Natural killer cell (primary cell): Measurements from ENCODE around the gene SLC7A14. TPM values are rescaled to one million over a fixed set of nuclear protein-coding genes. Genes with fewer than 3 reads are reported as not detected.

ENCODE experiments used
- ATAC-seq, 3 donors: fragments of 150-1000 bp in 2 of 3; fragments of 200-7000 bp in 1 of 3; cut with Tn5 transposase; 1 replicate in 1 of 3; 2 replicates in 2 of 3; pipeline ENCODE4 v1.10.0; 2021; ENCODE audit warnings: mild to moderate bottlenecking in 2 of 3, moderate library complexity in 2 of 3
- DNase-seq, 2 donors: peaks; one replicate each; pipeline versions ENCODE4 v3.0.0 to v3.0.0-alpha.2; 2013 to 2021; ENCODE audit warnings: mixed read lengths in 1 of 2
- H3K27ac ChIP-seq: one replicate; pipeline ENCODE4 v1.5.1; 2013; ENCODE audit warnings: mild to moderate bottlenecking, low read length
- H3K27me3 ChIP-seq: one replicate; pipeline ENCODE4 v1.6.1; 2013; ENCODE audit warnings: low read length; ENCODE audit not compliant: control insufficient read depth, insufficient read depth
- H3K36me3 ChIP-seq: one replicate; pipeline ENCODE4 v1.6.1; 2013; ENCODE audit warnings: low read length; ENCODE audit not compliant: control insufficient read depth, insufficient read depth
- H3K4me1 ChIP-seq: one replicate; pipeline ENCODE4 v1.6.1; 2013; ENCODE audit warnings: low read length; ENCODE audit not compliant: control insufficient read depth, insufficient read depth
- H3K4me3 ChIP-seq: one replicate; pipeline ENCODE4 v1.5.1; 2013; ENCODE audit warnings: low read length
- H3K9me3 ChIP-seq: one replicate; pipeline ENCODE4 v1.6.1; 2013; ENCODE audit warnings: low read length; ENCODE audit not compliant: control insufficient read depth, insufficient read depth
- H3K27ac Mint-ChIP-seq, 2 donors: one replicate each; pipeline ENCODE4 v1.8.0; 2022; ENCODE audit warnings: mild to moderate bottlenecking in 2 of 2, mixed read lengths in 2 of 2, moderate library complexity in 1 of 2
- H3K27me3 Mint-ChIP-seq, 2 donors: one replicate each; pipeline ENCODE4 v1.8.0; 2022; ENCODE audit warnings: low read depth in 2 of 2, mixed read lengths in 2 of 2
- H3K36me3 Mint-ChIP-seq: one replicate; pipeline ENCODE4 v1.8.0; 2022; ENCODE audit warnings: mixed read lengths
- H3K4me1 Mint-ChIP-seq, 2 donors: one replicate each; pipeline ENCODE4 v1.8.0; 2022; ENCODE audit warnings: mixed read lengths in 2 of 2
- H3K4me3 Mint-ChIP-seq: one replicate; pipeline ENCODE4 v1.8.0; 2022; ENCODE audit warnings: mild to moderate bottlenecking, moderate library complexity, mixed read lengths
- H3K9me3 Mint-ChIP-seq, 2 donors: one replicate each; pipeline ENCODE4 v1.8.0; 2022; ENCODE audit warnings: mixed read lengths in 2 of 2
- CTCF ChIP-seq: fragments of 200-600 bp; IDR thresholded peaks from one replicate; pipeline ENCODE4 v1.8.0; 2022; ENCODE audit warnings: antibody characterized with exemption
- WGBS: methylation state at CpG from one replicate; pipeline ENCODE4 v1.1.7; 2013; ENCODE audit warnings: missing lambda C conversion rate; ENCODE audit not compliant: insufficient coverage; 5-methylcytosine and 5-hydroxymethylcytosine counted together
- intact Hi-C: fragments of 100-400 bp; cut with micrococcal nuclease; formaldehyde crosslinking; loops from one replicate; pipeline ENCODE4 v1.14.2; 2022
- total RNA-seq, 4 donors: library from RNA; stranded (reverse); fragments of 120-200 nt in 1 of 4; gene quantifications; one replicate each; pipeline versions ENCODE4 v1.2.3 to v1.2.4, GENCODE V29; 2013 to 2022

The SLC7A14 gene
- total RNA-seq, 3 donors from 2014 or later (not counting 1 experiment from before 2014, with no cell fraction given) = not detected

- TF ChIP-seq CTCF = no peak
- Mint-ChIP-seq H3K27ac (no peak overlapping the region), H3K4me3 (no peak overlapping the region), H3K27me3 (peaks cover 13 to 15% of the 10 kb centered on the region in 2 donors), H3K36me3 (no peaks in the 10 kb centered on the region), H3K9me3 (peaks cover 0 to 2% of the 10 kb centered on the region in 2 donors), H3K4me1 (no peaks in the 10 kb centered on the region)
- Histone ChIP-seq H3K4me1 (no peaks in the 10 kb centered on the region), H3K27me3 (no peaks in the 10 kb centered on the region), H3K9me3 (no peaks in the 10 kb centered on the region), H3K36me3 (no peaks in the 10 kb centered on the region), H3K4me3 (no peak overlapping the region), H3K27ac (no peak overlapping the region)
- no peak for ATAC-seq
- no peak for DNase-seq
- 52% methylated on average over 5 of the region's 5 CpGs for WGBS
- intact Hi-C loops = no loop called here
Observed at GRCh38 chr3:170622369-170623159, 36.7 kb upstream of the SLC7A14 start.

DNA sequence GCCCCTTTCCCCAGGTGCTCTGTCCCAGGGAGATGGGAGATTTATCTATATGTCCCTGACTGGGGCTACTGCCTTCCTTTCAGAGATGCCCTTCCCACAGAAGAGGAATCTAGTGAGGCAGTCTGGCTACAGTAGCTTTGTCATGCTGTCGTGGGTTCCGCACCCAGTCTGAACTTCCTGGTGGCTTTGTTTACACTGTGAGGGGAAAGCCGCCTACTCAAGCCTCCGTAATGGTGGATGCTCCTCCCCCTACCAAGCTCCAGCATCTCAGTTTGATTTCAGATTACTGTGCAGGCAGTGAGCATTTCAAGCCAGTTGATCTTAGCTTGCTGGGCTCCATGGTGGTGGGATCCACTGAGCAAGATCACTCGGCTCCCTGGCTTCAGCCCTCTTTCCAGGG lies 35.4 kb upstream of the SLC7A14 start:
- DNase-seq (no peak), ATAC-seq (no peak)
- H3K27ac ChIP-seq = no peak overlapping the region
- no peaks in the 10 kb centered on the region for H3K36me3 Mint-ChIP-seq
- H3K9me3 ChIP-seq = no peaks in the 10 kb centered on the region
- H3K4me1 ChIP-seq = no peaks in the 10 kb centered on the region
- H3K36me3 ChIP-seq = no peaks in the 10 kb centered on the region
- H3K27me3 Mint-ChIP-seq = peaks cover 13 to 15% of the 10 kb centered on the region in 2 donors
- TF ChIP-seq CTCF = no peak
- 79% methylated on average over 5 of the region's 5 CpGs for WGBS
- intact Hi-C loops = no loop called here
- H3K4me3 Mint-ChIP-seq = no peak overlapping the region
- H3K4me3 ChIP-seq = no peak overlapping the region
- no peak overlapping the region for H3K27ac Mint-ChIP-seq
- no peaks in the 10 kb centered on the region for H3K27me3 ChIP-seq
- H3K4me1 Mint-ChIP-seq = no peaks in the 10 kb centered on the region
- peaks cover 0 to 2% of the 10 kb centered on the region in 2 donors for H3K9me3 Mint-ChIP-seq

GRCh38 chr3:170614214-170614966 lies 28.5 kb upstream of the SLC7A14 start:
- Mint-ChIP-seq H3K4me3 (no peak overlapping the region), H3K27me3 (peaks cover 3 to 14% of the 10 kb centered on the region in 2 donors), H3K4me1 (no peaks in the 10 kb centered on the region), H3K36me3 (no peaks in the 10 kb centered on the region), H3K9me3 (no peaks in the 10 kb centered on the region), H3K27ac (no peak overlapping the region)
- WGBS = 76% methylated on average over 5 of the region's 5 CpGs
- H3K27ac ChIP-seq = no peak overlapping the region
- intact Hi-C loops = no loop called here
- no peaks in the 10 kb centered on the region for H3K9me3 ChIP-seq
- no peaks in the 10 kb centered on the region for H3K4me1 ChIP-seq
- H3K36me3 ChIP-seq = no peaks in the 10 kb centered on the region
- no peaks in the 10 kb centered on the region for H3K27me3 ChIP-seq
- DNase-seq (no peak), ATAC-seq (no peak)
- H3K4me3 ChIP-seq = no peak overlapping the region
- TF ChIP-seq CTCF = no peak
